ENCODE results near the gene SFT2D2.

DNA sequence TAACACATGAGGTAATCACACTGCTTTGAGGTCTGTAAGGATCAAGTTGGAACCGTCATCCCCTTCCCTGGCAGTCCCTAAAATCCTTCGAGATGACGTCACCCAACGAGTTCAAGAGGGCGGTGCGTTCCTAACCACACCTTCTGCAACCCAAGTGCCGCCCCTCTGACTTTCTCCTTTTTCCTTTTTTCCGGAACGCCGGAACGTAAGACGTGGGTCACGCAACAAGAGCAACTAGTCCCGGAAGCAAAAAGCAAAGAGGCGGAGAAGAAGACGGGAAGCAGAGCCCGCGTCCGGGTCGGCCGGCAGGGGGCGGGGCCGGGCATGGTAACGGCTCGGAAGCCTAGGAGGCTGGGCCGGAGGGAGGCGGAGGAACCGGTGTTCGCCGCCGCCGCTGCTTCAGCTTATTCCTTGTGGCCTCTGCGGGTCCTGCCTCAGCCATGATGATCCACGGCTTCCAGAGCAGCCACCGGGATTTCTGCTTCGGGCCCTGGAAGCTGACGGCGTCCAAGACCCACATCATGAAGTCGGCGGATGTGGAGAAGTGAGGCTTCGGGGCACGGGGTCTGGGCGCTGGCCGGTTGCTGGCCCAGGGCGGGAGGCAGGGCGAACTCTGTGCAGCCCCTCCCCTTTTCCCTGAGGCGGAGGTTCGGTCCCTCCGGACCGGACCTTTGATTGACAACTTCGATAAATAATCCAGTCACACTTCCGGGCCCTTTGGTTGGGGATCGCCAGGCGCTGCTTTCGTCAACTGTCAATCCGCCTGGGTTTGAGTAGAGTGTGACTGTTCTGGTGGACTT lies 47.0 kb upstream of the SFT2D2 start, which contains the start of gene TIPRL:
- peak; percentile 83 for TF ChIP-seq POLR2A (IDR thresholded peaks at IDR 0.05; ENCODE audit: low read length)
- TF ChIP-seq GATA1 (IDR thresholded peaks at IDR 0.05; ENCODE audit: low read depth, low read length) = no peak

Measured in erythroblast (primary cell).